GM19238 (cell line): ENCODE measurements around the gene S100B.
"Not testable (repeated sequence)": the region's sequence is repeated elsewhere in the genome, so short reads cannot be mapped to it uniquely, and the experiment has no call there.

Experiments used
- DNase-seq: peaks from one replicate; pipeline ENCODE4 v3.0.0; 2011; ENCODE audit warnings: low spot score; ENCODE audit not compliant: insufficient read length

S100B gene

DNA sequence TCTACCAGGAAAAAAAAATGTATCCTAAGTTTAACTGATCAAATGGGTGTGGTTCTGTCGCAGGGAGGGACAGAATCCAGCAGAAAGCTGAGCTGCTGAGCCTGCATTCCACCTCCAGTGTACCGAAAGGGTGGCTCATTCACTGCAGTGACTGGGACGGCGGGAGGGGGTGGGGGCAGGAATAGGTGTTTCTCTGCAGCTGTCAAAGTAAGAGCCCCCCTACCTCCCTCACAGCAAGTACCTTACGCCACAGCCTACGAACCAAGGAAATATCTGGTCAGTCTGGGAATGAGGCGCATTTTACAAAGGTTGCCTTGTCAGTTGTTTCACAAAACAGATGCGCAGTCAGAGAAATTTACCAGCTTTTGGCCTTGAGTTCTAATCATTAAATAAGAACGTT, 1.7 kb downstream of the S100B start:
- no peak for DNase-seq

GRCh38 chr21:46600978-46601377, 3.9 kb downstream of the S100B start:
- DNase-seq = no peak

DNA sequence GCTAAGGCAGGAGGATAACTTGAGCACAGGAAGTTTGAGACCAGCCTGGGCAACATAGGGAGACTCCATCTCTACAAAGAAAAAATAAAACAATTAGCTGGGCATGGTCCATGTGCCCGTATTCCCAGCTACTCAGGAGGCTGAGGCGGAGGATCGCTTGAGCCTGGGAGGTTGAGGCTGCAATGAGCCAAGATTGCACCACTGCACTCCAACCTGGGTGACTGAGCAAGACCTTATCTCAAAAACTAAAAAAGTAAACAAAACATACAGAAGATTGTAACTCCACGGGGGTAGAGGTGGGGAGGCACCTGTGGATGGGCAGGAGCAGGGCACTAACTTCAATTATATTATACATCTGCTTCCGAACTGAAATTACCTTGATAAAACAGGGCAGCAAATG, 4.6 kb downstream of the S100B start:
- DNase-seq = no peak

DNA sequence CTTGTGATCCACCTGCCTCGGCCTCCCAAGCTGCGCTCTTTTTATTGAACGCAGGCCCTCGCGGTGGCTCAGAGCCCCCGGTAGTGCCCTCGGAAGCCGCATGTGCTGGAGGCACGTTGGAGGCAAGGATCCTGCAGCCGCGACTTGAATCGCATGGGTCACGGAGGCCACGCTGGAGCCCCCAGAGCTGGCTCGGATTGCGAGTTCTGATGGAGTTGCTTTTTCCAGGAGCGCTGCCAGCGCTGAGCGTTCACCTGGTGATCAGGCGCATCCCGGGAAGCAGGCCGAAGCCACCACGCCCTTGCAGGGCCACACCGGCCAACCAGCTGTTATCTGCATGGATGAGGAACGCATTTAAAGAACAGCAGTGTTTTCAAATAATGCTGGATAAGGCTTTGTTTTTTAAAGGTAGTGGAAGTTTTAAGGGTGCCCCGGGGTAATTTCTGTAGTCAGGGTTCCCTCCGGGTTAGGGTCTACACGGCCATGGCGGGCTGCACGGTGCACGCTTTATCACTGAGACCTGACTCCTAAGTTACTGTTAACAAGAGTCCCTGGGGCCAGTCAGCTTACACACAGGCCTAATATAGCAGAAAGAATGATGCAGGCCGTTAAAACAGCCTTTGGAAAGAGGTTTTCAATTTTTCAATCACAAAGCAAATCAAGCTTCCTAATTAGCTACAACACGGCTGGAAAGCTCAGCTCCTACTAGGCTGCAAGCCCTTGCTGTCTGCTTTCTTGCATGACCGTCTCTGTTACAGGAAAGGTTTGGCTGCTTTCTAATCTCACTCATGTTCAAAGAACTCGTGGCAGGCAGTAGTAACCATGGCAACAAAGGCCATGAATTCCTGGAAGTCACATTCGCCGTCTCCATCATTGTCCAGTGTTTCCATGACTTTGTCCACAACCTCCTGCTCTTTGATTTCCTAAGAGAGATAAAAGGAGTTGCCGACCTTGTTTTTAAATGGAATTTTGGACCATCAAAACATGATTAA, 6.0 kb downstream of the S100B start:
- DNase-seq = no peak

- DNase-seq = no peak
Observed at GRCh38 chr21:46597896-46598343, 7.0 kb downstream of the S100B start.

- DNase-seq = no peak
Observed at GRCh38 chr21:46597031-46597430, 7.9 kb downstream of the S100B start.

DNA sequence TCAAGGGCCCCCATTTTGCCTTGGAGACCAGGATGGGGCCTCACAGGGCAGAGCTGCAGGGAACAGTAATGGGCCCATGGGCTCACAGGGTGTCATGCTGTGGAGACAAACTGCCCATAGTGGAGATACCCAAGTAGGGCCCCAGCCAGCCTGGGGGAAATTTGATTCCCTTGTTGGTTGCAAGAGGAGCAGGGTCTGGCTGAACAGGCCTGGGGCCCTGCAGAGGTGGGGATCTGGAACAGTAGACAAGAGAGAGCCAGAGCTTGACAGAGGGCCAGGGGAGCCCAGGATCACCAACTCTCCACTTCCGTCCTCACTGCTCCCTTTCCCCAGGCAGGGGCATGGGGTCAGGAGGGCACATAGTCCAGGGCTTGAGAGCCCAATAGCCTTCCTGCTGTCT, 8.7 kb downstream of the S100B start:
- DNase-seq = no peak

DNA sequence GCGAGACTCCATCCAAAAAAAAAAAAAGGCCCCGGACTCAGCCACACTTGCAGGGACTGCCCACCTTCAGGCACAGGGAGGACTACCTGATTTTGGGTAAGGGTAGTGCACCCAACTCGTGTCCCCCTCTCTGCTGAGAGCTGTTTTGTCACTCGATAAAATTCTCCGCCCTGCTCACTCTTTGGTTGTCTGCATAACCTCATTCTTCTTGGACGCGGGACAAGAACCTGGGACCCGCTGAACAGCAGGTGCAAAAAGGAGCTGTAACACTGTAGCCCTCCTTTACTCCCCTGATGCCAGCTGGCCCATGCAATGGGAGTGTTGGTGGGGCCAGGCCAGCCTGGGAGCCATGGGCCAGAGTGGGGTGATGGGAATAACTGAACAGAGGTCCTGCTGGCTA, 10.6 kb downstream of the S100B start:
- no peak for DNase-seq

DNA sequence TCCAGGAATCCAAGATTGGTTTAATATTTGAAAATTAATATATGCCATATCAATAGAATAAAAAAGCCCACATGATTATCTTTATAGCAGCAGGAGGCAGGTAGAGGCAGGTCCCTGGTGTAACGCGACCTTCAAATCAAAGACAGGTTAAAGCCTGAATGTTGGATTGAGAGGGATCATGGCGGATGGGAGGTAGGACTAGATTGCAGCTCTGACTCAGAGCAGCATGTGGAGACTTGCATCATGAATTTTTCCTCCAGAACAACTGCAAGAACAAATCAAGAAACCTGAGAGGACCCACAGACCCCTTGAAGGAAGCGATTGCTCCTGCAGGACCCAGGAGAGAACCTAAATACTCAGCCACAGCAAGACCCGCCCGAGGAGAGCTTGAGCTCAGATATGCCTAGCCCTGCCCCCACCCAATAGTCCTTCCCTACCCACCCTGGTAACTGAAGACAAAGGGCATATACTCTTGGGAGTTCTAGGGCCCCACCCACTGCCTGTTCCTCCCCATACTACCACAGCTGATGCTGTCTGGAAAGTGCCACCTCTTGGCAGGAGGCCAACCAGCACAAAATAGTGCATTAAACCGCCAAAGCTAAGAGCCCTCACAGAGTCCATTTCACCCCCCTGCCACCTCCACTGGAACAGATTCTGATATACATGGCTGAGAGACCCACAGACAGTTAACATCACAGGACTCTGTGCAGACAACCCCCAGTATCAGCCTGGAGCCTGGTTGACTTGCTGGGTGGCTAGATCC, 19.5 kb downstream of the S100B start:
- DNase-seq = no peak

DNA sequence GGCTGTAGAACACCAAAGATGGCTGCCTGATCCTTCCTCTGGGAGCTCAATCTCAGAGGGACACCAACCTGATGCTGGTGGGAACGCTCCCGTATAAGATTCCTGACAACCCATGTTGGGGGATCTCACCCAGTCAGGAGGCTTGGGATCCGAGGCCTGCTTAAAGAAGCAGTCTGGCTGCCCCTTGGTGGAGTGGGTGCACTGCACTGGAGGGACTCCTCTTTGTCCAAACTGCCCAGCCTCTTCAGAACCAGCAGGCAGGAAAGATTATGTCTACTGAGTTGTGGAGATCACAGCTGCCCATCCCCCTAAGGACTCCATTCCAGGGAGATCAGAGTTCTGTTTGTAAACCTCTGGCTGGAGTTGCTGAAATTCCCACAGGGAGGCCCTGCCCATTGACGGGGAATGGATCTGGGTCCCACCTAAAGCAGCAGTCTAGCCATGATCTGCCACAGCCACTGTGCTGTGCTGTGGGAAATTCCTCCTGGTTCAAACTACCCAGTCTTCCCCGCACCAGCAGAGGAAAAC, 23.0 kb downstream of the S100B start:
- no peak for DNase-seq

- not testable (repeated sequence) for DNase-seq
Observed at GRCh38 chr21:46579394-46579793, 25.5 kb downstream of the S100B start.

DNA sequence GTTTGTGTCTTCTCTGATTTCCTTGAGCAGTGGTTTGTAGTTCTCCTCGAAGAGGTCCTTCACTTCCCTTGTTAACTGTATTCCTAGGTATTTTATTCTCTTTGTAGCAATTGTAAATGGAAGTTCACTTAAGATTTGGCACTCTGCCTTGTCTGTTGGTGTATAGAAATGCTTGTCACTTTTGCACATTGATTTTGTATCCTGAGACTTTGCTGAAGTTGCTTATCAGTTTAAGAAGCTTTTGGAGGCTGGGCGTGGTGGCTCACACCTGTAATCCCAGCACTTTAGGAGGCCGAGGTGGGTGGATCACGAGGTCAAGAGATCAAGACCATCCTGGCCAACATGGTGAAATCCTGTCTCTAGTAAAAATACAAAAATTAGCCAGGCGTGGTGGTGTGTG, 27.1 kb downstream of the S100B start:
- DNase-seq = not testable (repeated sequence)

DNA sequence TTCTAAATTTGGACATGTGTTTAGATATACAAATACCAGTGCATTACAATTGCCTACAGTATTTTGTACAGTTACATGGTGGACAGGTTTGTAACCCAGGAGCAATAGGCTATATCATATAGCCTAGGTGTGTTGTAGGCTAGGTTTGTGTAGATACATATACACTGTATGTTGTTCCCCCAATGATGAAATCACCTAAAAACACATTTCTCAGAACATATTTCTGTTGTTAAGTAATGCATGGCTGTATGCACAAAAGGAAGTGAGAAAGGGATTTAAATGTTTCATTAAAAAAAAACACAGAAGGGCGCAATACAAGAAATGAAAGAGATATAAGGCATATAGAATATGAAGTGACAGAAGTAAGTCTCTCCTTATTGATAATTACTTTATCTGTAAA, 32.0 kb downstream of the S100B start:
- no peak for DNase-seq

DNA sequence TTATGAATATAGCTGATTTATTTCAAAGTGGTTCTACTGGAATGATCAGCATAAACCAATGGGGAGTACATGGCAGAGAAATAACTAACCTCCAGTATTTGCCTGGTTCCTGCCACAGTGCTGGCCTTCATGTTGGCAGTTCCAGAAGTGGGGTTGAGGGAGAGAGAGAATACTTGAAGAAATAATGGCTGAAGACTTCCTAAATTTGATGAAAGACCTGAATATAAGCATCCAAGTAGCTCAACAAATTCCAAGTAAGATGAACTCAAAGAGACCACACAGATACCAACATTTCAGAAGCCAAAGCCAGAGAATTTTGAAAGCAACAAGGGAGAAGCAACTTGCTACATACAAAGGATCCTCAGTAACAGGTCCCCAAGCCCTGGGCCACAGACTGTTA, 34.3 kb downstream of the S100B start:
- DNase-seq = no peak

GRCh38 chr21:46570119-46570518, 34.8 kb downstream of the S100B start:
- no peak for DNase-seq

GRCh38 chr21:46569081-46569480, 35.8 kb downstream of the S100B start:
- no peak for DNase-seq

GRCh38 chr21:46568562-46568961, 36.3 kb downstream of the S100B start:
- DNase-seq = no peak

GRCh38 chr21:46567348-46567747, 37.5 kb downstream of the S100B start:
- DNase-seq = no peak

DNA sequence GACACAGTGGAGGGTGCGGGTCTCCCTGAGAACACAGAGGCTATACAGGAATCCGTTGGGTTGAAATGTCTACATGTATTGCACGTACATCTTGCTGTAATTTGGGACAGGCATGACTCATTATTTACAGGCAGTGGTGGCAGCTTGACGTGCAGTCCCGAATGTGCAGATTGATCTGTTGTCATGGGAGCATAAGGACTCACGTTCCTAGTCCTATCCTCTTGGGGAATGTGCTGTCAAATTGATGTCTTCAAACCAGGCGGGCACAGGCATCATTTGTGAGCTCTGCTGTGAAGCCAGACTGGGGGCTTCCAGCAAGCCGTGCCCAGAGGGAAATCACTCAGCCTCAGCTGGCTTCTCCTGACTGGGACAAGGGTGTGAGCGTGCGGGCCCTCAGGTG, 40.5 kb downstream of the S100B start:
- DNase-seq = no peak

DNA sequence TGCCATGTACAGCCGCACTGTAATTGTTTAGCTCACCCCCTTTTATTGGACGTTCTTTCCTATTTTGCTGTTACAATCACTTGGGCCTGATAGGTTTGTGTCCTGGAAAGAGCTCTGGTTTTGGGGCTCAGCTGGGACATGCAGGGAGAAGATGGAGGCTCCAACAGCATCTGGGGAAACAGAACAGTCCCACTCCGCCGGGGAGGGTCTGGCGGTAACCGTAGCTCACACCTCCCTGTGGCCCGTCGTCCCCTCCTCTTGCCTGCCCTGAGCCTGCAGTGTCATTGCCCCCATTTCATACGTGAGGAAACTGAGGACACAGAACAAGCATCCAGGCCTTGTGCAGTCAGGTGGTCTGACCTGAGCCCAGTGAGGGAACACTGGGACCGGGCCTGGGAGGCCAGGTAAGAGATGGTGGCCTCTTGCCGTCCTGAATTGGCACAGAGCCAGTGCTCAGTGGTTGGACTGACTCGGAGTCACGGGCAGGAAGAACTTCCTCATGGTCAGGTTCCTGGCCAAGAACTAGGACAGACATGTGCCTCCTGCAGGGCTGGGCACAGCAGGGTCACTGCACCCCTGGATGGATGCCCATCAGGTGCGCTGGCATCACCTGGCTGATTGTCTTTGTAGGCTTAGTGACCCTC, 41.8 kb downstream of the S100B start:
- DNase-seq = no peak

DNA sequence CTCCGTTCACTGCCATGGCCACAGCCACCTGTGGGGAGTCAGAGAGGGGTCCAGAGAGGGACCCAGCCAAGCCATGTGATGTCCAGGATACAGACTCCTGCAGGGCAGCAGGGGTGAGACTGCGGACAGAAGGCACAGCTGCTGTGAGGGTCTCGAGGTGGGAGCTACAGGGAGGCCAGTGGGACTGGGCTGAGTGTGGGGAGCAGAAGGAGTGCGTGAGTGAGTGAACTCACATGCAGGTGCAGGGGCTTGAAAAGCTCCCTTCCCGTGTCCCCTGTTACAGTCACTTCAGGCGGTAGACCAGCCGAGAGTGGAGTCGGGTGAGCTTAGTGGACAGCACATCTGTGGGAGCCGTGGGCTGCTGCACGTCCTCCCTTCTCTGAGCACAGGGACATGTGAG, 42.4 kb downstream of the S100B start:
- no peak for DNase-seq
